ENCODE data around the gene ZNF222.

Gene ZNF222

DNA sequence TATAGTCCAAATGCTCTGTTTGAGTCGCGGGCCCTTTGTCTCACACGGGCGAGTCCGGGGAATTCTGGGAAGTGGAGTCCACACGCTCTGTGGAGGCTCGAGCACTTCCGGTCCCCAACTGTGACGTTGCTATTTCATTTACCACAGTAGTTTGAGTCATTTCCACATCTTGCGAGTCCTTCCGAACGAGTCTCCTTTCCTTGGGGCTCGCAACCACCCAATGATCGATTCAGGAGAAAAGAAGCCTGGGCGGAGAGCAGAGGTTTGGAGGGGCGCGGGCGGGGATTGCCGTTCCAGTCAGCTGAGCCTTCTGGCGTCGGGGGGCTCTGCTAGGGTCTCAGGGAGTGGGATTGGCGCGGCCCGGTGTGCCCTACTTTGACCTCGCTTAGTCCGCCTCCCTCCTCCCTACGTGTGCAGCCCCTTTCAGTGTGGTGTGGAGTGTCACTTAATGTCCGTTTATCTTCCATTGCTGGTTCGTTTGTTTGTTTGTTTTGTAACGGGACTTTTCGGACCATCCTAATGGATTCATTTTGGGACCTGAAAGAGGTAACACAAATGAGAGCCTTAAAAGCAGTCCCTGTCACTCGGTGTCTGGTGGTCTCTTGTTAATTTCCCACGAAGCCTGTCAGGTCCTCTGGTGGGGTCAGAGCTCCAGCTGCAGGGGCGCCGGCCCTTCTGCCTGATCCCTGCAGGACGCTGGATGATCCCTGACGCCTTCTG is at the start of gene ZNF222:
TSS of gene ZNF222 (plus strand) at position 163 of the 720 bp plus-strand sequence. CDS start at position 221, 58 bp downstream.
- DNase-seq: peak; percentile 85

DNA sequence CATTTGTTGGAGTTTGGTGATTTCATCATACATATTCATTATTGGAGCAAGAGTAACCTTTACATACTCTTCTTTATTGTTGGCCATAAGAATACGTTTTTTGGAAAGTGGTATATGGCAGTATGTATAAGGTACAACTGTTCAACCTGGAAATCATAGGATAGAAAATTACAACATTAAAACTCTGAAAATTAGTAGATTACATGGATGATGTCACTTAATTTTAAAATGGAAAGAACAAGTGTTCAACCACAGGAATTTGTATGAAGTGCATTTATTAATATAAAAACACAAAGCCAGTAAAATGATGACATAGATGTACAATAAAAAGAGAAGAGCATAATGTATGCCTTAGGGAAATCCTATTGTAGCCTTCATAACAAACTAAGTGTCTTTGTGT is 48.4 kb upstream of the ZNF222 start:
- no peak for DNase-seq

DNA sequence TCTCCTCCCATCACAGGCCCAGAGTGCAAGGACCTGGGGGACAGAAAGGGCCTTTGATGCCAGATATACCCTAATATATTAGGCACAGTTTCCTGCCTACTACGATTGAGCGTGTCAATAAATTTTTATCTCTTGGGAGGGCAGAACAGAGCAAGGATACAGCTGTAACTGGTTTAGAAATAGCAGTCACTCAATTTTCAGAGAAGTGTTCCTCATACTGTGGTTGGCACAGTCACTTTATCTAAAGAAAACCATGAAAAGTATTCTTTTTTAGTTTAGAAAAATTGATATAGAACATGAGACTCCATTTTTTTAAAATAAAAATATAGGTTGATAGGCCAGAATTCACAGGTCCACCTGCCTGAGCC is 41.7 kb upstream of the ZNF222 start:
- DNase-seq: no peak

DNA sequence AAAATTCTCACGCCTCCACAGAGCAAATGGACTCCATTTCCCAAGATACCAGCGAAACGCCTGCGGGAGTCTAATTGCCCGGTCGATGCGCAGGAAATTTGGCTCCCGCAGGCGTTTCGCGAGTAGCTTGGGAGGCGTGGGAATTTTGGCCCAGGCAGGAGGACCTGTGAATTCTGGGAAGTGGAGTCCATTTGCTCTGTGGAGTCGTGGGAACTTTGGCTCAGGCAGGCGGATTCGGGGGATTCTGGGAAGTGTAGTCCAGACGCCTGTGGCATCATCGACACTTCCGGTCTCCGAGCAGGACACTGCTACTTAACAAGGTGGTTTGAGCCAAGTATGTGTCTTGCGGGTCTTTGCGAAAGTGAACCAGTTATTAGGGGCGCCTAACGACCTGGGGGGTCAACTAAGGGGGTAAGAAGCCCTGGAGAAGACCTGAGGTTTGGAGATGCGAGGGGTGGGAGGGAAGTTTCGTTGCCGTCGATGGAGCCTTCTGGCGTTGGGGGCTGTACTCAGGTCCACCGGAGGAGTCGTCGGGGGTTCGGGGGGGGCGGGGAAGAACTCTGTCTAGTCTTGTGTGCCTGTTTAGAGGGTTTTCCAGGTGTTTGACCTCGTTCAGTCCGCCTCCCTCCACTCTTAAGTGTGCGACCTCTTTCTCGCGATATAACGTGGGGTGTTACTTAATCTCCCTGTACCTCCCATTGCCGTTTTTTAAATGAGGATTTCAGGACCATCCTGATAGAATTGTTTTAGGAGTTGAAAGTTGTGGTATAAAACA is 41.1 kb upstream of the ZNF222 start, which contains the start of gene ZNF155:
TSS of gene ZNF155 (plus strand) at position 277 of the 775 bp plus-strand sequence. CDS start 4,356 bp downstream, outside the sequence.
- peak; percentile 84 for DNase-seq

DNA sequence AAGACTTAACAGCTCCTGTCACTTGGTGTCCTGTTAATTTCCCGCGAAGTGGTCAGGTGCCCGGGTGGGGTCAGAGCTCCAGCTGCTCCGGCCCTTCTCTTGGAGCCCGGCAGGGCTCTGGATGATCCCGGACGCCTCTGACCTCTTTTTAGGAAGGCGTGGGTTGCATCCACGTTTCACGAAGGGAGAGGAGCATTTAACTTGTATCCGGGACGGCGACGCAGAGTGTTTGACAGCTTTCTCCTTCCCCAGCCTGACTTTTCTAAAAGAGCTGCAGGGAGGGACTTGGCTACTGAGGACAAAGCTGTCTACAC is 40.5 kb upstream of the ZNF222 start:
- no peak for DNase-seq

DNA sequence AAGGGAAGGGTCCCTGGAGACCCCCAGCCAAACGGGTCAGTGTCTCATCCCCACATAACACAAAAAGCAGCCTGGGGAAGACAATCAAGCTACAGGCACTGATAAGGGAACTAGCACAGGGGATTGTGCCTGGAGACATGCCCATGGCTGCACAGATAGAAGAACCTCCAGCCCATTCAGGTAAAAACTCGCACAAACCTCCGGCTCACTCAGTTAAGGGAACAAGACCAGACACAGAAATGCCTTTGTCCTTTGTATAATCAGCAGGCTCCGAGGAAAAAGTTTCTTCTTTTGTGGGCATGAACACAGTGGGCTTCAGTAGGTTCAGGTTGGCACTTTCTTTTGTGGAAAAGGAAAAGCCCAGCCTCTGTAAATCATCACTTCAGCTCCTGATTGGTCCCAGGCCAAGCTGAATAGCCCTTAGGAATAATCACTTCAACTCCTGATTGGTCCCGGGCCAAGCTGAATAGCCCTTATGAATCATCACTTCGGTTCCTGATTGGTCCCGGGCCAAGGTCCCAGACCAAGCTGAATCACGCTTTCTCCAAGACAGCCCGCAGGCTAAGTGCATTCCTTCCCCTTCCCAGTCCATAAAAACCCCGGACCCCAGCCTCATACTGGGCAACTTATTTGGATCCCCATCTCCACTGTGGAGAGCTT is 27.4 kb upstream of the ZNF222 start:
- no peak for DNase-seq

DNA sequence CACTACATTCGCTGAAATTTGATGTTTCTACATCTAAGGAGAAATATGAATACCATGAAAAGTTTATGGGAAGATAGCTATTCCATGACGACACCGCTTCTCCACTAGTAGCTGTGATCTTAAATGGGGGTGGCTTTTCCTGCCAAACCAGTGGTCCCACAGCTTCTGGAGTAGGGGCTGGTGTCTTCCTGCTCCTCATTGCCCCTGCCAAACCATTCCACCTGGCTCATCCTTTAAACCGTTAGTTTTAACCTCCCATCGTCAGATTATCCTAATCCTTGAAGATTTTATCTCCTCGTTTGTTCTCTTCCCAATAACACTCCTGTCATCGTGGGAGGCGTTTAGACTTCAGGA is 23.0 kb upstream of the ZNF222 start:
- DNase-seq: no peak

DNA sequence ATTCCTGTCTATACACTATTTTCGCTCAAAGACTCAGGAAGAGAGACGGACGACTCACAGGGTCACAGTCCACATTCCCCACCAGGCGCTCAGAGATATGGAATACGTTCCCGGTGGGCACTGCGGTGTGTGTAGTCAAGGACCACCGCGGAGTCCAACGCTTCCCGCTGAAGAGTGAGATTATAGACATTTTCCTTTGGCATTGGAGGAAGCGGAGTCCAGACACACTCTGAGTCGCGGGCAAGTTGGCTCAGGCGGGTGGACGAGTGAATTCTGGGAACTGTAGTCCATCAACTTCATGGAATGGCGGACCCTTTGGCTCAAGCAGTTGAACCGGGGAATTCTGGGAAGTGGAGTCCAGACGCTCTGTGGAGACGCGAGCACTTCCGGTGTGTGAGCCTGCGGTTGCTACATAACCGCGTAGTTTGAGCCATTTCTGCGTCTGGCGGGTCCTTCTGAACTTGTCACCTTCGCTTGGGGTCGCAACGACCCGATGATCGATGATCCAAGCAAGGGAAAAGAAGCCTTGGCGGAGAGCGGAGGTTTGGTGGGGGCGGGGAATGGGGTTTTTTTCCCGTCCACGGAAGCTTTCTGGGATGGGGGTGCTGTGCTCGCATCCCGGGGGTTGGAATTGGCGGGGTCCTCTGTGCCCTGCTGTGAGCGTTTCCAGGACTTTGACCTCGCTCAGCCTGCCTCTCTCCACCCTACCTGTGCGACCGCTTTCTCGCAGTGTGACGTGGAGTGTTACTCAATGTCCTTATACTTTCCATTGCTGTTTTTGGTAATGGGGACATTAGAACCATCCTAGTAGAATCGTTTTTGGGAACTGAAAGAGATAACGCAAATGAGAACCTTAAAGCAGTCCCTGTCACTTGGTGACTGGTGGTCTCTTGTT is 22.4 kb upstream of the ZNF222 start, which contains the start of gene ZNF230:
TSS of gene ZNF230 (plus strand) at position 392 of the 895 bp plus-strand sequence. CDS start 4,122 bp downstream, outside the sequence.
- peak; percentile 92 for DNase-seq

DNA sequence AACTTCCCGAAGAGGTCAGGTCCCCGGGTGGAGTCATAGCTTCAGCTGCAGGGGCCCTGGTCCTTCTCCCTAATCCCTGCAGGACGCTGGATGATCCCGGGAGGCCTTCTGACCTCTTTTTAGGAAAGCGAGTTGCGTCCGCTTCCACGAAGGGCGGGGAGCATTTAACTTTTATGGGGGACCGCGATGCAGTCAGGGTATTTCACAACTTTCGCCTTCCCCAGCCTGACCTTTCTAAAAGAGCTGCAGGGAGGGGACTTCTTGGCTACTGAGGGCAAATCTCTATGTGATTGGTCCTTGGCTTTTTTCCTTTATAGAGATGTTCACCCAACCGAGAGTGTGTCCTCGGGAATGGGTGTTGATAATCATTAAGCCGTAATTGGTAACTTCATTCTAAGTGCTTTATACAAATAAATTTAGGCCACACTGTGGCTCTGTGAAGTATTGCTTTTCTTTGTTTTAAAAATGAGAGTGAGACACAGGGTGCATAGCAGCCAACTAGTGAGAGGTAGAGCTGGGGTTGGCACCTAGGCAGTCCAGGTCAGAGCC is 21.6 kb upstream of the ZNF222 start:
- peak; percentile 25 for DNase-seq

DNA sequence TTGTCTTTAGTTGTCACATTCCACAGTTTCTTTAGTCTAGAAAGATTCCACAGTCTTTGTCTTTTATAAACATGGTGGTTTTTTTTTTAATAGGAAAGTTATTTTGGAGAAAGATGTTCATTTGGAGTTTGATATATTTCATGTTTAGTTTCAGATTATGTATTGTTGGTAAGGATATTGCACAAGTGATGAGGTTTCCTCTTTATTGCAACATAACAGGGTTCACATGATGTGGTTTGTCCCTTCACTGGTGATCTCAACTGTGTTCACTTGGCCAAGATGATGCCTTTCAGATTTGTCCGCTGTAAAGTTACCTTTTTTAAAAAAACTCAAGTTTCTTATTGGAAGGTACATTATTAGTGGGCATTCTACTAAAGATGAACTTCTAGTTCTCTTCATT is 19.2 kb upstream of the ZNF222 start:
- DNase-seq: no peak

DNA sequence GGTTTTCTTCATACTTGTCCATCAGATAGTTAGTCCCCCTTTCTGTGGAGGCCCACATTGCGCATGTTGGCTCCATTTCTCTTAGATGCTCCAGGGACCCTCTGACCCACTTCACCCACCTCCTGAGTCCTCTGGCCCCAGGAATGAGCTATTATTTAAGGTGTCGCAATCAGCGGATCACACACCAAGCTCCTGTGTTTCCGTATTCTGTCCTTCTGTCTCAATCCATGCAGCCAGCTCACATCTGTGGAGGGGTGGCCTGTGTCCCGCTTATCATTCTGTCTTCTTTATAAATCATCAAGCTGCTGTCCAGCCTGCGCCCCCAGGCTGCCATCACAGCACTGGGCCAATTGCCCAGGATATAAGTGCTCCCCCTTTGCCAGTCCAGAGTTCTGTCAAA is 17.7 kb upstream of the ZNF222 start:
- DNase-seq: no peak

DNA sequence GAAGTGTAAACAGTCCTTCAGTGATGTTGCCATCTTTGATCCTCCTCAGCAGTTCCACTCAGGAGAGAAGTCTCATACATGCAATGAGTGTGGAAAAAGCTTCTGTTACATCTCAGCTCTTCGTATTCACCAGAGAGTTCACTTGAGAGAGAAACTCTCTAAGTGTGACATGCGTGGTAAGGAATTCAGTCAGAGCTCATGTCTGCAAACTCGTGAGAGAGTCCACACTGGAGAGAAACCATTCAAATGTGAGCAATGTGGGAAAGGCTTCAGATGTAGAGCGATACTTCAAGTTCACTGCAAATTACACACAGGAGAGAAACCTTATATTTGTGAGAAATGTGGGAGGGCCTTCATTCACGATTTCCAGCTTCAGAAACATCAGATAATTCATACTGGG is 14.7 kb upstream of the ZNF222 start:
- no peak for DNase-seq

DNA sequence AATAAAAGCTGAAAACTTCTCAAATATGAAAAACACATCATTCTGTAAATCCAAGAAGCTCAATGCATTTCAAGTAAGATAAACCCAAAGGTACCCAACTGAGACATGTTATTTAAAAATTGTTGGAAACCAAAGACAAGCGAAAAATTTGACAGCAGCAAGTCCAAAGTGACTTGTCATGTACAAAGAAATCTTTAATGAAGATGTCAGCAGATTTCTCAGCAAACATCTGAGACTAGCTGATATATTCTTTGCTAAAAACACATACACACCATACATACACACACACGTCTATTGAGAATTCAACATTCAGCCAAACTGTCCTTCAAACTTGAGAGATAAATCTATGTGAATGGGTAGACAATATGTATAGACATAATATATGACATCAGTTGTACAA is 5.7 kb upstream of the ZNF222 start:
- no peak for DNase-seq

DNA sequence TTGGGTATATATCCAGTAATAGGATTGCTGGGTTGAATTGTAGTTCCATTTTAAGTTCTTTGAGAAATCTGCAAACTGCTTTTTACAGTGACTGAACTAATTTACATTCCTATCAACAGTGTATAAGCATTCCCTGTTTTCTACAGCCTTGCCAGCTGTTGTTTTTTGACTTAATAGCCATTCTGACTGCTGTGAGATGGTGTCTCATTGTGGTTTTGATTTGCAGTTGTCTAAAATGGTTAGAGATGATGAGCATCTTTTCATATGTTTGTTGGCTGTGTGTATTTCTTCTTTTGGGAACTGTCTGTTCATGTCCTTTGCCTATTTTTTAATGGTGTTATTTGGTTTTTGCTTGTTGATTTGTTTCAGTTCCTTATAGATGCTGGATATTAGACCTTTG is 4.0 kb upstream of the ZNF222 start:
- DNase-seq: no peak

DNA sequence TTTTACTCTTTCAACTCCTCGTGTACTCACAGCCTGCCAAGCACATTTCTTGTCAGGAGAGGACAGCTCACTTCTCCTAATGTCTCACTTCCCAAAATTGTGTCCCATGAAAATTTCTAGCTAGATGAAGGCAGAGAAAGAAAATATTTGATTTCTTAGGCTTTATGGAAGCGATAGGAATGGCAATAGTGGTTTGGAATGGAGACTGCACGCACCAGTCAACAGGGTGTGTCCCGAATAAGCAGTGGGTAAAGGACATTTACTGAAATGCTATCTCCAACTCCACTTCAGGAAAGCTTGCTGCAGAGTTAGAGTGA is 321 bp upstream of the ZNF222 start:
- no peak for DNase-seq

DNA sequence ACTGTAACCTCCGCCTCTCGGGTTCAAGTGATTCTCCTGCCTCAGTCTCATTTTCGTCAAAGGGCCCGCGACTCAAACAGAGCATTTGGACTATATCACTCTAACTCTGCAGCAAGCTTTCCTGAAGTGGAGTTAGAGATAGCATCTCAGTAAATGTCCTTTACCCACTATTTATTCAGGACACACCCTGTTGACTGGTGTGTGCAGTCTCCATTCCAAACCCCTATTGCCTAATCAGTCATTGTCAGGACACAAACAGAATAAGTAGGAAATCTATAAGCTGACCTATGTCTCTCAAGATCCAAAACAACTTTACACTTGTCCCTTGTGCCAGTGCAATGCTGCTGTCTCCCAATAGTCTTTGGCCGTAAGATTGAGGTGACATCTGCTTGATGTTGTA is 1.4 kb downstream of the ZNF222 start:
- no peak for DNase-seq

DNA sequence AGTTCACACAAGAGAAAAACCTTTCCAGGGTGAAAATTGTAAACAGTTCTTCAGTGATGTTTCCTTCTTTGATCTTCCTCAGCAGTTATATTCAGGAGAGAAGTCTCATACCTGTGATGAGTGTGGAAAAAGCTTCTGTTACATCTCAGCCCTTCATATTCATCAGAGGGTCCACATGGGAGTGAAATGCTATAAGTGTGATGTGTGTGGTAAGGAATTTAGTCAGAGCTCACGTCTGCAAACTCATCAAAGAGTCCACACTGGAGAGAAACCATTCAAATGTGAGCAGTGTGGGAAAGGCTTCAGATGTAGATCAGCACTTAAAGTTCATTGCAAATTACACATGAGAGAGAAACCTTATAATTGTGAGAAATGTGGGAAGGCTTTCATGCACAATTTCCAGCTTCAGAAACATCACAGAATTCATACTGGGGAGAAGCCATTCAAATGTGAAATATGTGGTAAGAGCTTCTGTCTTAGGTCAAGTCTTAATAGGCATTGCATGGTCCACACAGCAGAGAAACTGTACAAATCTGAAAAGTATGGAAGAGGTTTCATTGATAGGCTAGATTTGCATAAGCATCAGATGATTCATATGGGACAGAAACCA is 6.9 kb downstream of the ZNF222 start:
- no peak for DNase-seq

DNA sequence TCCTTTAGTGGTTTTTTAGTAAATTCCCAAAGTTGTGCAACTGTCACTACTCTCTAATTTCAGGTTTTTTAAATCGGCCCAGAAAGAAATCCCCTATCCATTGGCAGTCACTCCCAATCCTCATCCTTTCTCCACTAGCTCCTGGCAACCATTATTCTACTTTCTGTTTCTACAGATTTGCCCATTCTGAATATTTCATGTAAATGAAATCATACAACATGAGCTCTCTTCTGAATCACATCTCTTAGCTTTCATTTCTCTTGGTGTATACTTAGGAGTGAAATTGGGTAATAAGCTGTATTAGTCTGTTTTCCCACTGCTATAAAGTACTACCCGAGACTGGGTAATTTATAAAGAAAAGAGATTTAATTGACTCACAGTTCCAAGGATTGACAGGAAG is 17.0 kb downstream of the ZNF222 start:
- no peak for DNase-seq

DNA sequence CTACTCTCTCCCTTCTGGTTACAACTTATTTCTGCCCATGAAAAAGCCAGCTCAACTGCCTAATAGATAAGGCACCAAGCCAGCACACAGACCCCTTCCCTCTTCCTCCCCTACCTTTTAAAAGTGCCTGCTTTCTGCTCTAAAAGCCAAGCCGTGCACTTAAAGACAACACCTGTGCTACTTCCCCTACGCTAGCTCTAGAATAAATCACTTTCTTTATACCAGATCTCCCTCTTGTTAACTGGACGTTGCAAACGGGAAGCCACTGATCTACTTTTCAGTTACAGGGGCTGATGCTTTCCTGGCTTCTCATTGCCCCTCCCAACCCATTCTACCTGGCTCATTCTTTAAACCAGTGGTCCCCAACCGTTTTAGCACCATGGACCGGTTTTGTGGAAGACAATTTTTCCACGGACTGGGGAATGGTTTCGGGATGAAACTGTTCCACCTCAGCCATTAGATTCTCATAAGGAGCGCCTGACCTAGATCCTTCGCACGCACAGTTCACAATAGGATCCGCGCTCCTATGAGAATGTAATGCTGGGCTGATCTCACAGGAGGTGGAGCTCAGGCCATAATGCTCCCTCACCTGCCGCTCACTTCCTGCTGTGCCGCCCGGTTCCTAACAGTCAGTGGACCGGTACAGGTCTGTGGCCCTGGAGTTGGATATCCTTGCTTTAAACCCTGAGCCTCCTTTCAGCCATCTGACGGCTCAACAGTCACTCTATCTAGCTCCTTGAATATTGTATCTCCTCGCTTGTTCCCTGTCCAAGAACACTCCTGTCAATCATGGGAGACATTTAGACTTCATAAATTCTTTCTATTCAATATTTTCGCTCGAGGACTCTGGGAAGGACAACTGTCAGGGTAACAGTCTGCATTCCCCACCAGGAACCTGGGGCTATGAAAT is 25.8 kb downstream of the ZNF222 start:
- DNase-seq: peak; percentile 17

DNA sequence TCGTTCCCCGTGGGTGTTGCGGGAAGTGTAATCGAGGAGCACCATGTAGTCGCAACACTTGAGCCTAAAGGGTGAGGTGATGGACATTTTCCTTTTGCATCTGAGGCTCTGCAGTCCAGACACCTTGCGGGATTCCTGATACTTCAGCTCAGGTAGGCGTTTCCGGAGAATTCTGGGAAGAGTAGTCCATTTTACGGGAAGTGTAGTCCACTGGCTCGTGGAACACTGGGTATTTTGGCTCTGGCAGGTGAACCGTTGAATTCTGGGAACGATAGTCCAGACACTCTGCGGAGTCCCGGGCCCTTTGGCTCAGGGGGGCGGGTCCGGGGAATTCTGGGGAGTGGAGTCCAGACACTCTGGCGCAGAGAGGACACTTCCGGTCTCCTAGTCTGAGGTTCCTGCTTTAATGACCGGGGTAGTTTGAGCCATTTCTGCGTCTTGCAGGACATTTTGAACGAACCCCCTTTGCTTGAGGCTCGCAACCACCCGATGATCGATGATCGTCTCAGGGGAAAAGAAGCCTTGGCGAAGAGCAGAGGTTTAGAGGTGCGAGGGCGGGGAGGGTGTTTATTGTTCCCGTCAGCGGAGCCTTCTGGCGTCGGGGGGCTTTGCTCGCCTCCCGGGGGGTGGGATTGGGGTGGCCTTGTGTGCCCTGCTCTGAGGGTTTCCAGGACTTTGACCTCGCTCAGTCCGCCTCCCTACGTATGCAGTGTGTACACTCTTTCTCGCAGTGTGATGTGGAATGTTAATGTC is 26.6 kb downstream of the ZNF222 start, which contains the start of gene ZNF223:
TSS of gene ZNF223 (plus strand) at position 387 of the 753 bp plus-strand sequence. CDS start 3,141 bp downstream, outside the sequence.
- DNase-seq: peak; percentile 71
